Cerebellar cortex (tissue), 1 donor: Measurements from ENCODE around the gene COPS4.
A peak's percentile ranks its signal among the peaks of the same experiment; 100 is the strongest.
"Not testable (repeated sequence)": the region's sequence is repeated elsewhere in the genome, so short reads cannot be mapped to it uniquely, and the experiment has no call there.

Experiments
- DNase-seq: peaks from one replicate; pipeline ENCODE4 v3.0.0-alpha.2; 2015; ENCODE audit warnings: low spot score

The COPS4 gene

GRCh38 chr4:83023599-83023998 is 11.4 kb upstream of the COPS4 start:
- DNase-seq: not testable (repeated sequence)

GRCh38 chr4:83024233-83024632 is 10.8 kb upstream of the COPS4 start:
- DNase-seq: no peak

DNA sequence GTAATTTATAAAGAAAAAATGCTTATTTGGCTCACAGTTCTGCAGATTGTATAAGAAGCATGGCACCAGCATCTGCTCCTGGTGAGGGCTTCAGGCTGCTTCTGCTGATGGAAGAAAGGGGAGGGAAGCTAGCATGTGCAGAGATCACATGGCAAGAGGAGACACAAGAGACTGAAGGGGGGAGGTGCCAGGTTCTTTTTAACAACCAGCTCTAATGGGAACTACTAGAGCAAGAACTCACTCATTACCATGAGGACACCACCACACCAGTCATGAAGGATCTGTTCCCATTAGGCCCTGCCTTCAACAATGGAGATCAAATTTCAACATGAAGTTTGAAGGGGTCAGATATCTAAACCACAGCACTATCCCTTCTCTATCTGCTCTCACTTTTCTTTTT is 9.4 kb upstream of the COPS4 start:
- no peak for DNase-seq

DNA sequence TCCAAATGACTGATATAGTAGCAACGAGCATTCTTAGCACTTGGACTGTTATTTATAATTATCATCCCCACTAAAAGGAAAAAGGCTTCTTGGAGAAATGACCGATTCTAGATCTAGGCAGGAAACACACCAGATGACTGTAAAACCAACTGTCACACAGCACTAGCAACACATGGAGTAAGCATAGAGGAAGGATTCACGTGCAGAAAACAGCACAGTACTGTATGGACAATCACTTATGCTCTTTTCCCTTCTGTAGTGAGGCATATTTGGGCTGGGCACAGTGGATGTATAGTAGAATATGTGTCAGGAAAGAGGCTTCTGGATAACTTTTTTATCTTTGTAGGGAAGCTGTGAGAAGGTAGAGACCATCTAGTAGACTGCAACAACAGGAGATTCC is 6.0 kb upstream of the COPS4 start:
- no peak for DNase-seq

GRCh38 chr4:83029688-83030087 is 5.3 kb upstream of the COPS4 start:
- DNase-seq: no peak

DNA sequence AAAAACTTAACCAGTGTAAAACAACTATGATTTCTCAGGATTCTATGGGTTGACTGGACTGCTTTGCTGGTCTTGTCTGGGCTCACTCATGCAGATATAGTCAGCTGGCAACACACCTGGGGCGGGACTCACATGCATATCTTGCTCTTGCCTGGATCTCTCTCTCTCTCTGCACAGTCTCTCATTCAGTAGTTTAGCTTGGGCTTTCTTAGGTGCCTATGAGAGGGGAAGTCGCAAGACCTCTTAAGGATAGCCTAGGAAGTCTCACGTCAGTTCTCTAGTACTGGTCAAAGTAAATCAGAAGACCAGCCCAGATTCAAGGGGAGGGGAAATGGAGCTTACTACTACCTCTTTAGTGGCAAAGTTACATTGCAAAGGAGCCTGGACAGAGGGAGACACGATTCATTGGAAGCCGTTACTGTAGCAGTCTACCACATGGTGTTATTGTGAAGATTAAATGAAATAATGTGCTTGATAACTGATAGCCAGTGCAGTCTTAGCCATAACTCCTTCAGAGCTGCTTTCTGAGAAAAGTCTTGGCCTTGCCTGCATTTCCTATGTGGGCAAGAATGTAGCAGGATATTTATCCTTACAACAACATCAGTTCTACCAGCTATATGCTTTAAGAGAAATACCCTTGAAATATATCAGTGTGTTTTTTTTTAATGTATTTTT is 2.1 kb downstream of the COPS4 start:
- peak; percentile 13 for DNase-seq

- no peak for DNase-seq
Observed at GRCh38 chr4:83040269-83040668, 5.3 kb downstream of the COPS4 start.

- not testable (repeated sequence) for DNase-seq
Observed at GRCh38 chr4:83043157-83043556, 8.2 kb downstream of the COPS4 start.

- no peak for DNase-seq
Observed at GRCh38 chr4:83043801-83044407, 8.9 kb downstream of the COPS4 start.

- no peak for DNase-seq
Observed at GRCh38 chr4:83046693-83047473, 11.9 kb downstream of the COPS4 start.

DNA sequence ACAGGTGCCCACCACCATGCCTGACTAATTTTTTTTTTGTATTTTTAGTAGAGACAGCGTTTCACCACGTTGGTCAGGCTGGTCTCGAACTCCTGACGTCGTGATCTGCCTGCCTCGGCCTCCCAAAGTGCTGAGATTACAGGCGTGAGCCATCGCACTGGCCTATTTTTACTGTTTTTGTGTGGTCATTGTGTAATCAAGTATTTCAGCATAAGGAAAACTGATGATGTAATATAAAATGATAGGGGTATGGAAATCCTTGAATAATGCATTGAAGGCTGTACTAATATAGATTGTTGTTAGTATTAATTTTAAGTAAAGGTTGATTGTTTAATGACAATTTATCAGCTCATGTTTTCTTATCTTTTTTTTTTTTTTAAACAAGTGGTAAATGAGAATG is 13.8 kb downstream of the COPS4 start:
- DNase-seq: not testable (repeated sequence)

GRCh38 chr4:83054928-83055327 is 19.9 kb downstream of the COPS4 start:
- no peak for DNase-seq

DNA sequence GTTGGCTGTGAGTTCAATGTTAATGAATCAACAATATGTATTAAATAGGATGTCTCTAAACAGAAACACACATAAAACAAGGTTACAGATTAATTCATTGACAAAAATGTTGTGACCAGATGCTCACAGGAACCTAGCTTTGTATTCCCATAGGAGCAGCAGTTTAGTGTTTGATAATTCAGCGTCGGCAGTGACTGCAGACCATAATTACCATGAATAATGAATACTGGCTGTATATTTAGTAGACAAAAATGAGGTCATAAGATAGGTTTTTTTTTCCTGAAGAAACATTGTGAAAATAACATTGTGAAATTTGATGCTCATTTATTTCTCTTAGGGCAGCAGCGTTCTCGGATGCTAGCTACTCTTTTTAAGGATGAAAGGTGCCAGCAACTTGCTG is 27.8 kb downstream of the COPS4 start:
- DNase-seq: no peak

GRCh38 chr4:83065266-83065665 is 30.3 kb downstream of the COPS4 start:
- no peak for DNase-seq

- DNase-seq: no peak
Observed at GRCh38 chr4:83067058-83067639, 32.2 kb downstream of the COPS4 start.

DNA sequence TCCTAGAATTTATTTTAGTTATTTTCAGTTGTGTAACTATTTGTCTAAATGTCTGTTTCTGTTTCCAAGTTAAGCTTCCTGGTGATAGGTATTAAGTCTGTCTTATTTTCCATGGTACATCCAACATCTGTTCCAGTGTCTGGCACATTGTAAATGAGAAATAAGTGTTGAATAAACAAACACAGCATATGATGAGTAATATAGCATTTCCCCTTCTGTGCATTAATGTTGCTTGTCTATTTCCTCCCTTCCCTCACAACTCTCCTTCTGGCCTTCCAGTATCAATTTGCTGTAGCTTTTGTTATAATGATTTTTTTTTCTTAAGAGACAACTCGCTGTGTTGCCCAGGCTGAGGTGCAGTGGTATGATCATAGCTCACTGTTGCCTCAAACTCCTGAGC is 36.1 kb downstream of the COPS4 start:
- DNase-seq: no peak

- DNase-seq: peak; percentile 69
Observed at GRCh38 chr4:83074086-83074704, 39.2 kb downstream of the COPS4 start.

DNA sequence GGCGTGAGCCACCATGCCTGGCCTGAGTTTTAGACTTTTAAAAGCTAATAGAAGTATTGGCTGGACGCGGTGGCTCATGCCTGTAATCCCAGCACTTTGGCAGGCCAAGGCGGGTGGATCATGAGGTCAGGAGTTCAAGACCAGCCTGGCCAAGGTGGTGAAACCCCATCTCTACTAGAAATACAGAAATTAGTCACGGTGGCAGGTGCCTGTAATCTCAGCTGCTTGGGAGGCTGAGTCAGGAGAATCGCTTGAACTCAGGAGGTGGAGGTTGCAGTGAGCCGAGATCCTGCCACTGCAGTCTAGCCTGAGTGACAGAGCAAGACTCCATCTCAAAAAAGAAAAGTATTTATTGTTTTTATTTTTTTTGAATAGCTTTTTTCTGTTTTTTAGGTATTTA is 39.8 kb downstream of the COPS4 start:
- not testable (repeated sequence) for DNase-seq

DNA sequence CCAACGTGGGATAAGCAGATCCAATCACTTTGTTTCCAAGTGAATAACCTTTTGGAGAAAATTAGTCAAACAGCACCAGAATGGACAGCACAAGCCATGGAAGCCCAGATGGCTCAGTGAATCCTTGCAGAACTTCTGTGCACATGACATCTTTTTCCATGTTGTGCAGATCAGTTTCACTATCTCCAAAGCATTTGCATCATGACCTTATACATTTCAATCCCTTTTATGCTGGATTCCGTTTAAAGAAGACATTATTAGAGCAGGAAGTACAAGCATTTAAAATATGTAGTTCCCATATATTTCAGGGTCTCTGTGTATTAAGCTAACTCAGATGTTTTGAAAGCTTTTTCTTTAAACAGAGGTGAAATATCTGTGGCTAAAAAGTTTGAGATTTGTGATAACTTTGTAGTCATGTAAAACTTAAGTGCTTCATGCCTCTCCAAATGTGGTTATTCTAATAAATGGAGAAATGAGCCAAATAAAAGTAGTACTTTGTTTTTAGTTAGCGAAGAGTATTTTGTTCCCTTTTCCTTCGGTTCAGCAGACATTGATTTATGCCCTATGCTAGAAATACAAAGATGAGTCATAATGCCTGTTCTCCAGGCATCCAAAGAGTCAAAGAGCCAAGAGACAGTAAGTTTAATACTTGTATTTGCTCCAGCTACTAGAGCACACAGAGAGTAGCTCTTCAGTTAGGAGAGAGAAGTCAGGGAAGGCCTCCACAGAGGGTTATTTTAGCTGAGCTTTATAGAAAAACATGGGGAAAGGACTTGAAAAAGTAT is 40.5 kb downstream of the COPS4 start:
- DNase-seq: no peak

DNA sequence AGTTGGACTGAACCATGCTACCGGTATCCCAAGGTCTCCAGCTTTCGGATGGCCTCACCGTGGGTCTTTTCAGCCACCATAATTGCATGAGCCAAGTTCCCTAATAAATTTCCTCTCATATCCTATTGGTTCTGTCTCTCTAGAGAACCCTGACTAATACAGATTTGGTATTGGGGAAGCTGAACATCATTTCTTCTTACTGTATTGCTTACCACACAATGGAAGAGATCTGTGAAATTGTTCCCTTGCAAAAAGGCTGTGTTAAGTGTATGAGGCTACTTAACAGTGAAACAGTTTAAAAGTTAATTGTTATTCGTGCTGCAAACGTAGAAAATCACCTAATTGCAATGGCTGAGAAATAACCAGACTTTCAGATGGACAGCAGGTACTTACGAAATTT is 45.6 kb downstream of the COPS4 start:
- no peak for DNase-seq

DNA sequence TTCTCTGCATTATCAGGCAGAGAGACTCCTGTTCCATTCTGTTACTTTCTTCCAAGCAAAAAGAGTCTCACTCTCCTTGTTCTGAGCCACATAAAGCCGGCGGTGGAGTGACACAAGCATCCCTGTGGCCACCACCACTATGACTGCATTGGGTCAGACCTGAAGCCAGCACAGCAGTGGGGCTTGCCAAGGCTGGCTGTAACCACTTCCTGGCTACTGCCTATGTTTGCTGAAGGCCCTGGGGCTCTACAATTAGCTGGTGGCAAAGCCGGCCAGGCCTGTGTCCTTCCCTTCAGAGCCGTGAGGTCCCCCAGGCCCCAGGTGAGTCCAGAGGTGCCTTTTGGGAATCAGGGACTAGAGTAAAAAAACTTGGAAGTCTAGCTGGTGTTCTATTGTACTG is 47.8 kb downstream of the COPS4 start:
- no peak for DNase-seq
